HepG2 (cell line): ENCODE data around the gene OPN1LW.
"Not testable (repeated sequence)": the region's sequence is repeated elsewhere in the genome, so short reads cannot be mapped to it uniquely, and the experiment has no call there.

ENCODE experiments used
- MYC ChIP-seq: sonication (generic); formaldehyde crosslinking; IDR thresholded peaks from 2 replicates; pipeline ENCODE4 v1.9.0; 2021; ENCODE audit warnings: missing genetic modification reagents, borderline replicate concordance
- PPARG ChIP-seq: conservative IDR thresholded peaks from 2 replicates; pipeline ENCODE4 v1.6.1; 2016; ENCODE audit warnings: missing biosample characterization, missing genetic modification reagents
- REST ChIP-seq, 2 experiments: IDR thresholded peaks; 2 replicates each; pipeline ENCODE4 v1.6.1; 2011 to 2012; ENCODE audit warnings: low read length in 2 of 2, borderline replicate concordance in 1 of 2, low read depth in 1 of 2, mild to moderate bottlenecking in 1 of 2, moderate library complexity in 1 of 2
- SETDB1 ChIP-seq: sonication (generic); formaldehyde crosslinking; IDR thresholded peaks from 2 replicates; pipeline ENCODE4 v1.5.1; 2020; ENCODE audit warnings: missing genetic modification reagents, mild to moderate bottlenecking, borderline replicate concordance
- ZBTB7A ChIP-seq: sonication (generic); formaldehyde crosslinking; IDR thresholded peaks from 2 replicates; pipeline ENCODE4 v1.8.0; 2022; ENCODE audit warnings: mild to moderate bottlenecking, missing genetic modification reagents
- ZBTB7B ChIP-seq: sonication (generic); formaldehyde crosslinking; IDR thresholded peaks from 2 replicates; pipeline ENCODE4 v1.4.0; 2020; ENCODE audit warnings: missing genetic modification reagents

GRCh38 chrX:154174356-154174755 lies 30.3 kb downstream of the OPN1LW start:
- not testable (repeated sequence) for TF ChIP-seq PPARG (CRISPR knock-in tag); ZBTB7B (CRISPR knock-in tag); SETDB1; REST (IDR thresholded peaks at IDR 0.05; ENCODE audit: borderline replicate concordance in 1 of 2, low read depth in 1 of 2, low read length in 2 of 2); MYC (CRISPR knock-in tag); ZBTB7A
